ENCODE measurements around the gene PLPPR2. TPM values are rescaled to one million over a fixed set of nuclear protein-coding genes. Genes with fewer than 3 reads are reported as not detected.

Gene PLPPR2

DNA sequence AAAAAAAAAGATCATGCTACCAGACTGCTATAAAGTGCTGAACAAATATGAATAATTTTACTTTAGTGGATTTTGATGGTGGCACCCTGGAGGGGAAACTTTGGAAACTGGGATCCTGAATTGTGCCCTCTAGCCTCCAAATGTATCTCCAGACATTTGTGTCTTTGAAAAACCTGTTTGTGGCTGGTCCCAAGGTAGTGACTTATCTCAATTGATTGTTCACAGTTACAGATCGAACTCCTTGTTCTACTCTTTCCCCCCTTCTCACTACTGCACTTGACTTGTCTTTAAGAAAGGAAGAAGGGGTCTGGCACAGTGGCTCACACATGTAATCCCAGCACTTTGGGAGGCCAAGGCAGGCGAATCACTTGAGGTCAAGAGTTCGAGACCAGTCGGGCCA lies 53.4 kb downstream of the PLPPR2 start:
- Histone ChIP-seq H2BK12ac (ENCODE audit: low read length in 2 of 2) (no peak overlapping the region), H3K79me1 (replicated peaks; ENCODE audit: low read length, poor library complexity, severe bottlenecking) (no peaks in the 10 kb centered on the region), H3K27ac (ENCODE audit: low read length, poor library complexity, severe bottlenecking) (no peak overlapping the region), H3K9me3 (ENCODE audit: control insufficient read depth, low read length) (no peaks in the 10 kb centered on the region), H3K4me3 (ENCODE audit: insufficient read depth in 1 of 2, low read depth in 1 of 2, low read length in 2 of 2) (no peak overlapping the region), H3K27me3 (ENCODE audit: control insufficient read depth in 1 of 2, insufficient read depth in 1 of 2, low read length in 2 of 2) (peaks cover 10% of the 10 kb centered on the region in 2 experiments), H3K4me2 (ENCODE audit: low read length, poor library complexity, severe bottlenecking) (no peak overlapping the region), H2AFZ (ENCODE audit: low read depth, low read length) (no peak overlapping the region), H3K23ac (ENCODE audit: low read length in 2 of 2) (no peak overlapping the region), H2BK5ac (ENCODE audit: low read depth, low read length, poor library complexity, severe bottlenecking) (no peak overlapping the region), H3K4ac (ENCODE audit: low read depth in 1 of 2, low read length in 2 of 2) (no peak overlapping the region), H2BK15ac (ENCODE audit: low read depth, poor library complexity, severe bottlenecking) (no peak overlapping the region), H2BK120ac (ENCODE audit: low read depth, low read length) (no peak overlapping the region), H3K9ac (ENCODE audit: low read length) (no peak overlapping the region), H3K4me1 (ENCODE audit: control insufficient read depth, insufficient read depth, low read depth, low read length) (peaks cover 6% of the 10 kb centered on the region), H4K8ac (ENCODE audit: low read length) (no peak overlapping the region), H3K36me3 (ENCODE audit: control insufficient read depth in 1 of 2, insufficient read depth in 2 of 2, low read depth in 1 of 2, low read length in 2 of 2) (no peaks in the 10 kb centered on the region), H3K14ac (ENCODE audit: low read length in 2 of 2) (no peak overlapping the region), H4K91ac (ENCODE audit: low read length) (no peak overlapping the region), H2AK5ac (ENCODE audit: low read length, severe bottlenecking) (no peak overlapping the region), H3K18ac (ENCODE audit: low read depth in 1 of 2, low read length in 2 of 2) (no peak overlapping the region)
- WGBS, result 77% methylated on average over 4 of the region's 4 CpGs
- no peak for DNase-seq

DNA sequence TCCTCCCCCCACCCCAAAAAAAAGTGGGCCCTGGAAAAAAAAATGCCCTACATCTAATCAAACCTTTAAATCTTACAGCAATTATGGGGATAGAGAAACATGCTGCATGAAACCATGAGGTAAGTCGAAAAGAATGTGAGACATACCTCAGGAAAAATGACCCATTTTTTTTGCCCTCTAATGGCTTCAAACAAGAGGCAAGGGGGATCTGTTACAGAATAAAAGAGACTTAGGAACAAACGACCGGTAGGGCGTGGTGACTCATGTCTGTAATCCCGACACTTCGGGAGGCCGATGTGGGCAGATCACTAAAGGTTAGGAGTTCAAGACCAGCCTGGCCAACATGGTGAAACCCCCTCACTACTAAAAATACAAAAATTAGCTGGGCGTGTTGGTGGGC lies 55.5 kb downstream of the PLPPR2 start:
- Histone ChIP-seq H2BK5ac (ENCODE audit: low read depth, low read length, poor library complexity, severe bottlenecking) (no peak overlapping the region), H3K36me3 (ENCODE audit: control insufficient read depth in 1 of 2, insufficient read depth in 2 of 2, low read depth in 1 of 2, low read length in 2 of 2) (no peaks in the 10 kb centered on the region), H3K4me2 (ENCODE audit: low read length, poor library complexity, severe bottlenecking) (no peak overlapping the region), H3K79me1 (replicated peaks; ENCODE audit: low read length, poor library complexity, severe bottlenecking) (no peaks in the 10 kb centered on the region), H3K4me3 (ENCODE audit: insufficient read depth in 1 of 2, low read depth in 1 of 2, low read length in 2 of 2) (no peak overlapping the region), H3K4ac (ENCODE audit: low read depth in 1 of 2, low read length in 2 of 2) (no peak overlapping the region), H4K8ac (ENCODE audit: low read length) (no peak overlapping the region), H2BK15ac (ENCODE audit: low read depth, poor library complexity, severe bottlenecking) (no peak overlapping the region), H2AK5ac (ENCODE audit: low read length, severe bottlenecking) (no peak overlapping the region), H3K4me1 (ENCODE audit: control insufficient read depth, insufficient read depth, low read depth, low read length) (peaks cover 6% of the 10 kb centered on the region), H2BK12ac (ENCODE audit: low read length in 2 of 2) (no peak overlapping the region), H3K23ac (ENCODE audit: low read length in 2 of 2) (no peak overlapping the region), H2AFZ (ENCODE audit: low read depth, low read length) (no peak overlapping the region), H3K18ac (ENCODE audit: low read depth in 1 of 2, low read length in 2 of 2) (no peak overlapping the region), H3K27ac (ENCODE audit: low read length, poor library complexity, severe bottlenecking) (no peak overlapping the region), H3K9me3 (ENCODE audit: control insufficient read depth, low read length) (no peaks in the 10 kb centered on the region), H3K27me3 (ENCODE audit: control insufficient read depth in 1 of 2, insufficient read depth in 1 of 2, low read length in 2 of 2) (peaks cover 10 to 12% of the 10 kb centered on the region in 2 experiments), H2BK120ac (ENCODE audit: low read depth, low read length) (no peak overlapping the region), H4K91ac (ENCODE audit: low read length) (no peak overlapping the region), H3K14ac (ENCODE audit: low read length in 2 of 2) (no peak overlapping the region), H3K9ac (ENCODE audit: low read length) (no peak overlapping the region)
- no peak for DNase-seq
- WGBS, result 36% methylated on average over 7 of the region's 8 CpGs

DNA sequence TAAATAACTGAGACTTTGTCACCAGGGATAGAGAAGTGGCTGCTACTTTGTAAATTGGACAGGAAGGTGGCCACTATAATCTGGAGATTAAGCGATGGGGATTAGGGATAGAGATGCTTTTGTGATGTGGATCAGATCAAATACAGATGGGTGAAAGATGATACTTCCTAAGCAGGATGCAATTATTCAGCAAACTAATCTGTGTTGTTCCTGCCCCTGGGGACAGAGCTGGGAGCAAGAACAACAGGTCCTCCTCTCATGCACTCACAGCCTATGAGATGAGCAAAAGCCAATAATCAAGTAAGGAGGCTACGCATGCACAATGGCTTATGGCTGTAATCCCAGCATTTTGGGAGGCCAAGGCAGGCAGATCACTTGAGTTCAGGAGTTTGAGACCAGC lies 59.3 kb downstream of the PLPPR2 start:
- Histone ChIP-seq H3K4me3 (ENCODE audit: insufficient read depth in 1 of 2, low read depth in 1 of 2, low read length in 2 of 2) (no peak overlapping the region), H3K9ac (ENCODE audit: low read length) (no peak overlapping the region), H3K23ac (ENCODE audit: low read length in 2 of 2) (no peak overlapping the region), H3K27me3 (ENCODE audit: control insufficient read depth in 1 of 2, insufficient read depth in 1 of 2, low read length in 2 of 2) (peaks cover 23 to 40% of the 10 kb centered on the region in 2 experiments), H4K8ac (ENCODE audit: low read length) (no peak overlapping the region), H2BK15ac (ENCODE audit: low read depth, poor library complexity, severe bottlenecking) (no peak overlapping the region), H3K27ac (ENCODE audit: low read length, poor library complexity, severe bottlenecking) (no peak overlapping the region), H2AFZ (ENCODE audit: low read depth, low read length) (no peak overlapping the region), H3K36me3 (ENCODE audit: control insufficient read depth in 1 of 2, insufficient read depth in 2 of 2, low read depth in 1 of 2, low read length in 2 of 2) (no peaks in the 10 kb centered on the region), H3K4me2 (ENCODE audit: low read length, poor library complexity, severe bottlenecking) (no peak overlapping the region), H2BK12ac (ENCODE audit: low read length in 2 of 2) (no peak overlapping the region), H4K91ac (ENCODE audit: low read length) (no peak overlapping the region), H3K4me1 (ENCODE audit: control insufficient read depth, insufficient read depth, low read depth, low read length) (peaks cover 17% of the 10 kb centered on the region), H2BK120ac (ENCODE audit: low read depth, low read length) (no peak overlapping the region), H2BK5ac (ENCODE audit: low read depth, low read length, poor library complexity, severe bottlenecking) (no peak overlapping the region), H3K79me1 (replicated peaks; ENCODE audit: low read length, poor library complexity, severe bottlenecking) (no peaks in the 10 kb centered on the region), H3K4ac (ENCODE audit: low read depth in 1 of 2, low read length in 2 of 2) (no peak overlapping the region), H3K14ac (ENCODE audit: low read length in 2 of 2) (no peak overlapping the region), H3K9me3 (ENCODE audit: control insufficient read depth, low read length) (no peaks in the 10 kb centered on the region), H3K18ac (ENCODE audit: low read depth in 1 of 2, low read length in 2 of 2) (no peak overlapping the region), H2AK5ac (ENCODE audit: low read length, severe bottlenecking) (no peak overlapping the region)
- DNase-seq, result no peak
- WGBS, result 100% methylated on average over 2 of the region's 2 CpGs

Small RNAs within 50 kb of the gene (small RNA-seq; reads per million reads assigned to genes)
- gene RF00019 (ENCODE audit: low read depth), result not detected

Data from mesenchymal stem cell (in vitro differentiated cells and primary cell).